Tibial nerve (tissue), 4 donors: ENCODE measurements around the gene HTRA3. TPM values are rescaled to one million over a fixed set of nuclear protein-coding genes. Genes with fewer than 3 reads are reported as not detected.

Experiments
- DNase-seq, 2 donors: peaks; one replicate each; pipeline ENCODE4 v3.0.0-alpha.2; 2019; ENCODE audit warnings: low spot score in 2 of 2
- H3K27ac ChIP-seq, 4 donors: fragments of 200-600 bp; sonication (generic) in 3 of 4; one replicate each; pipeline ENCODE4 v1.5.1; 2017 to 2019; ENCODE audit warnings: mild to moderate bottlenecking in 1 of 4
- H3K27me3 ChIP-seq, 2 donors: fragments of 200-600 bp; sonication (generic) in 1 of 2; one replicate each; pipeline versions ENCODE4 v1.5.1 to v1.6.0; 2017 to 2019
- H3K36me3 ChIP-seq, 3 donors: fragments of 200-600 bp; sonication (generic); one replicate each; pipeline ENCODE4 v1.5.1; 2018 to 2019
- H3K4me1 ChIP-seq, 4 donors: fragments of 200-600 bp; sonication (generic) in 3 of 4; one replicate each; pipeline ENCODE4 v1.5.1; 2017 to 2019
- H3K4me3 ChIP-seq, 4 donors: fragments of 200-600 bp; sonication (generic) in 3 of 4; one replicate each; pipeline ENCODE4 v1.5.1; 2017 to 2019; ENCODE audit warnings: mild to moderate bottlenecking in 1 of 4, moderate library complexity in 1 of 4
- H3K9me3 ChIP-seq, 4 donors: fragments of 200-600 bp; sonication (generic) in 3 of 4; one replicate each; pipeline ENCODE4 v1.5.1; 2017 to 2019
- EP300 ChIP-seq, 2 donors: sonication (generic); formaldehyde crosslinking; IDR thresholded peaks; one replicate each; pipeline ENCODE4 v1.6.1; 2017; ENCODE audit warnings: antibody characterized with exemption in 2 of 2, mild to moderate bottlenecking in 1 of 2
- POLR2A ChIP-seq, 2 donors: fragments of 450-650 bp; IDR thresholded peaks; one replicate each; pipeline ENCODE4 v1.6.1; 2017; ENCODE audit warnings: antibody characterized with exemption in 2 of 2, mild to moderate bottlenecking in 2 of 2, moderate library complexity in 2 of 2
- WGBS, 2 donors: methylation state at CpG; one replicate each; pipeline ENCODE4 v1.1.5; 2018; 5-methylcytosine and 5-hydroxymethylcytosine counted together
- total RNA-seq, 4 donors: library from RNA; depleted of rRNA; stranded (reverse); fragments of >200 nt; gene quantifications; one replicate each; pipeline ENCODE4 v1.1.0, GENCODE V29; 2016
- TF ChIP-seq, protein P1 (sequence below), 5 experiments: fragments of 200-600 bp in 3 of 5; fragments of 450-650 bp in 2 of 5; sonication (generic) in 3 of 5; IDR thresholded peaks; one replicate each; pipeline ENCODE4 v1.5.1; 2016 to 2019; ENCODE audit warnings: antibody characterized with exemption in 5 of 5, mild to moderate bottlenecking in 3 of 5, moderate library complexity in 2 of 5

The HTRA3 gene
- total RNA-seq, 4 donors from 2014 or later, result 34.9 to 54.3 (median 43.5) TPM

DNA sequence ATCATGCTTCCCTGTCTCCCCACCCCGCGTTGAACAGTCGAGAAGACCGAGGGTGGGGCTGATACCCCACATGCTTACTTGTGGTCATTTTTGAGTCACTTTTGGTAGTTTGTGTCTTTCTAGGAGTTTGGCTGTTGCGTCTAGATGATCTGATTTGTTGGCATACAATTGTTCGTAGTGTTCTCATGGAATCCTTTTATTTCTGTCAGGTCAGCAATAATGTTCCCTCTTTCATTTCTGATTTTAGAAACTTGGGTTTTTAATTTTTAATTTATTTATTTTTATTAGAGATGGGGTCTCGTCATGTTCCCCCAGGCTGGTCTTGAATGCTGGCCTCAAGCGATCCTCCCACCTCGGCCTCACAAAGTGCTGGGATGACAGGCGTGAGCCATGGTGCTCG is 39.5 kb upstream of the HTRA3 start:
- Histone ChIP-seq H3K4me1 (peaks cover 0 to 35% (median 8%) of the 10 kb centered on the region in 4 donors), H3K27me3 (no peaks in the 10 kb centered on the region), H3K36me3 (peaks cover 0 to 38% (median 0%) of the 10 kb centered on the region in 3 donors), H3K9me3 (no peaks in the 10 kb centered on the region), H3K27ac (no peak overlapping the region), H3K4me3 (no peak overlapping the region)
- DNase-seq, result no peak
- 90 to 93% methylated on average over 11 of the region's 11 CpGs for WGBS, 2 donors
- no peak for TF ChIP-seq EP300 (IDR thresholded peaks at IDR 0.05)

DNA sequence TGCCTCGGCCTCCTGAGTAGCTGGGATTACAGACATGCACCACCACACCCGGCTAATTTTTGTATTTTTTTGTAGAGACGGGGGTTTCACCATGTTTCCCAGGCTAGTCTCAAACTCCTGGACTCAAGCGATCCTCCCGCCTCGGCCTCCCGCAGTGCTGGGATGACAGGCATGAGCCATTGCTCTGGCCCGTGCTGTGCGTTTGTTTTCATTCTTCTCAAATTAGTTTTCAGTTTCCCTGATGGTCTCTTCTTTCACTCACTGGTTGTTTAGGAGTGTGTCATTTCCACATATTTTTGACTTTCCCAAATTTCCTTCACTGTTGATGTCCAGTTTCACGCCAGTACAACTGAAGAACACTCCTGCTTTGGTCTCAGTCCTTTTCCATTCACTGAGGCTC is 38.7 kb upstream of the HTRA3 start:
- DNase-seq, result no peak
- WGBS, 2 donors, result 91 to 92% methylated on average over 10 of the region's 10 CpGs
- H3K27ac ChIP-seq, result no peak overlapping the region

DNA sequence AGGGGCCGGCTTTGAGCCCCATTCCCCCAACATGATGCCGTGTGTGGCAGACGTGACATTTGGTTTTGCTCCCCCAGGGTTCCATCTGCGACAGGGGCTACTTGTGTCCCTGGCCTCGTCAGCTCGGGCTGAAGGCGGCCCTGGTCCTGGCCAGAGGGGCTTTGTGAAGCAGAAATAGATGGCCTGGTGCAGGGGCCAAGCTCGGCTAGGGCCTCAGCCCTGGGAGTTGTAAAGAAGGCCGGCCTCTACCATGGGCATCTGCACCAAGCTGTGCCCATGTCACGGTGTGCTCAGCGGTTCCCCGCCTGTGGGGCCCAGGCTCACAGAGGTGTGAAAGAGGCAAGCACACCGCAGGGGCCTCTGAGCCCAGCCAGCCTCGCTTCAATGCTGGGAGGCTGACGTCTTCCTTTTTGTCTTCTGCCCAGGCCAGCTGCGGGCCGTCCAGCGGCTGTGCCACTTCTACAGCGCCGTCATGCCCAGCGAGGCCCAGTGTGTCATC is 38.0 kb upstream of the HTRA3 start:
- no peak overlapping the region for H3K27ac ChIP-seq
- H3K36me3 ChIP-seq, result peaks cover 0 to 52% (median 0%) of the 10 kb centered on the region in 3 donors
- no peaks in the 10 kb centered on the region for H3K9me3 ChIP-seq
- H3K4me1 ChIP-seq, result peaks cover 0 to 24% (median 8%) of the 10 kb centered on the region in 4 donors
- no peaks in the 10 kb centered on the region for H3K27me3 ChIP-seq
- WGBS, 2 donors, result 85 to 93% methylated on average over 14 to 21 of the region's 21 CpGs
- H3K4me3 ChIP-seq, result no peak overlapping the region
- DNase-seq, result no peak
- TF ChIP-seq, protein P1, sequence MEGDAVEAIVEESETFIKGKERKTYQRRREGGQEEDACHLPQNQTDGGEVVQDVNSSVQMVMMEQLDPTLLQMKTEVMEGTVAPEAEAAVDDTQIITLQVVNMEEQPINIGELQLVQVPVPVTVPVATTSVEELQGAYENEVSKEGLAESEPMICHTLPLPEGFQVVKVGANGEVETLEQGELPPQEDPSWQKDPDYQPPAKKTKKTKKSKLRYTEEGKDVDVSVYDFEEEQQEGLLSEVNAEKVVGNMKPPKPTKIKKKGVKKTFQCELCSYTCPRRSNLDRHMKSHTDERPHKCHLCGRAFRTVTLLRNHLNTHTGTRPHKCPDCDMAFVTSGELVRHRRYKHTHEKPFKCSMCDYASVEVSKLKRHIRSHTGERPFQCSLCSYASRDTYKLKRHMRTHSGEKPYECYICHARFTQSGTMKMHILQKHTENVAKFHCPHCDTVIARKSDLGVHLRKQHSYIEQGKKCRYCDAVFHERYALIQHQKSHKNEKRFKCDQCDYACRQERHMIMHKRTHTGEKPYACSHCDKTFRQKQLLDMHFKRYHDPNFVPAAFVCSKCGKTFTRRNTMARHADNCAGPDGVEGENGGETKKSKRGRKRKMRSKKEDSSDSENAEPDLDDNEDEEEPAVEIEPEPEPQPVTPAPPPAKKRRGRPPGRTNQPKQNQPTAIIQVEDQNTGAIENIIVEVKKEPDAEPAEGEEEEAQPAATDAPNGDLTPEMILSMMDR (IDR thresholded peaks at IDR 0.05), result no peak
- TF ChIP-seq POLR2A (IDR thresholded peaks at IDR 0.05) (no peak), EP300 (IDR thresholded peaks at IDR 0.05) (no peak)

More for the DNA sequence above, 38.7 kb upstream of the HTRA3 start:
- peaks cover 0 to 45% (median 0%) of the 10 kb centered on the region in 3 donors for H3K36me3 ChIP-seq
- H3K4me1 ChIP-seq, result peaks cover 0 to 28% (median 8%) of the 10 kb centered on the region in 4 donors
- H3K4me3 ChIP-seq, result no peak overlapping the region
- no peaks in the 10 kb centered on the region for H3K27me3 ChIP-seq
- no peaks in the 10 kb centered on the region for H3K9me3 ChIP-seq
- TF ChIP-seq, protein P1 (IDR thresholded peaks at IDR 0.05), result no peak
- TF ChIP-seq EP300 (IDR thresholded peaks at IDR 0.05) (no peak), POLR2A (IDR thresholded peaks at IDR 0.05) (no peak)

DNA sequence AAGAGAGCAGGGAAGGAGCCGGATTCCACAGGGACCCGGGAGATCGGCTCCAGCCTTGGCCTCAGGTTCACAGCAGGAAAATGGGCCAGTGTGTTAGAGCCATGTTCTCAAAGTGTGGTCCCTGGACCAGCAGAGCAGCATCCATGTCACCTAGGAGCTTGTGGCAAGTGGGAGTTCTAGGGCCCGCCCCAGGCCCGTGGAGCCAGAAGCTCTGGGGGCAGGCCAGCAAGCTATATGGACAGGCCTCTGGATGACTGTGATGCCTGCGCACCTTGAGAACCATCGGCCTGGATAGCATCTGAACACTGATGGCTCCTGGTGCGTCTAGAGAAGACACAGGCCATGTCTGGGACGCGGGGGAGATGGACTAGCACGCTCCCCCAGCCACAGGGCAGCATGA is 36.8 kb upstream of the HTRA3 start:
- H3K27ac ChIP-seq, result no peak overlapping the region
- no peak for DNase-seq
- H3K9me3 ChIP-seq, result no peaks in the 10 kb centered on the region
- TF ChIP-seq POLR2A (IDR thresholded peaks at IDR 0.05) (no peak), EP300 (IDR thresholded peaks at IDR 0.05) (no peak)
- TF ChIP-seq, protein P1 (IDR thresholded peaks at IDR 0.05), result no peak
- 93 to 96% methylated on average over 6 to 11 of the region's 11 CpGs for WGBS, 2 donors
- H3K27me3 ChIP-seq, result no peaks in the 10 kb centered on the region
- peaks cover 0 to 51% (median 0%) of the 10 kb centered on the region in 3 donors for H3K36me3 ChIP-seq
- peaks cover 0 to 14% (median 7%) of the 10 kb centered on the region in 4 donors for H3K4me1 ChIP-seq
- no peak overlapping the region for H3K4me3 ChIP-seq

DNA sequence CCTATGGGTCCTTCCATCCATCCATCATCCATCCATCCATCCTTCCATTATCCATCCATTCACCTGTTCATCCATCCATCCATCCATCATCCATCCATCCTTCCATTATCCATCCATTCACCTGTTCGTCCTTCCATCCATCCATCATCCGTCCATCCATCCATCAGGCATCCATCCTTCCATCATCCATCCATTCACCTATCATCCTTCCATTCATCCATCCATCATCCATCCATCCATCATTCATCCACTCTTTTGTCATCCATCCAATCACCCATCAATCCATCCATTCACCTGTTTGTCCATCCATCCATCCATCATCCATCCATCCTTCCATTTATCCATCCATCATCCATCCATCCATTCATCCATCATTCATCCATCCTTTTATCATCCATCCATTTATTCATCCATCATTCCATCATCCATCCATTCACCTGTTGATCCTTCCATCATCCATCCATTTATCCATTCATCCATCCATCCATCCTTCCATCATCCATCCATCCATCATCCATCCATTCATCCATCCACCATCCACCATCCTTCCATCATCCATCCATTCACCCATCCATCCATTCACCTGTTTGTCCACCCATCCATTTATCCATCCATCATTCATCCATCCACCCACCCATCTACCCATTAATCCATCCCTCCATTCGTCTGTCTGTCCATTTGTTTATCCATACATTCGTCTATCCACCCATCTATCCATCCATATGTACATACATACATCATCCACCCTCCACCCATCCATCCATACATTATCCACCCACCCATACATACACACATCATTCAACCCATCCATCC is 35.7 kb upstream of the HTRA3 start:
- no peaks in the 10 kb centered on the region for H3K9me3 ChIP-seq
- no peaks in the 10 kb centered on the region for H3K27me3 ChIP-seq
- H3K4me1 ChIP-seq, result peaks cover 0 to 3% (median 1%) of the 10 kb centered on the region in 4 donors
- H3K4me3 ChIP-seq, result no peak overlapping the region
- TF ChIP-seq, protein P1 (IDR thresholded peaks at IDR 0.05), result no peak
- TF ChIP-seq POLR2A (IDR thresholded peaks at IDR 0.05), result no peak
- no peak for TF ChIP-seq EP300 (IDR thresholded peaks at IDR 0.05)
- H3K36me3 ChIP-seq, result peaks cover 0 to 57% (median 0%) of the 10 kb centered on the region in 3 donors
- 92 to 95% methylated on average over 4 of the region's 4 CpGs for WGBS, 2 donors
- DNase-seq, result no peak
- no peak overlapping the region for H3K27ac ChIP-seq
